KG1 (cell line): ENCODE measurements around the gene NAMPT.
"Not testable (repeated sequence)": the region's sequence is repeated elsewhere in the genome, so short reads cannot be mapped to it uniquely, and the experiment has no call there.

Experiments used
- DNase-seq: peaks from one replicate; lab custom pipeline; 2025; lab: John Stamatoyannopoulos, UW

NAMPT gene

GRCh38 chr7:106304568-106304967, 19.8 kb upstream of the NAMPT start:
- DNase-seq, result no peak

- not testable (repeated sequence) for DNase-seq
These were observed 13.8 kb upstream of the NAMPT start for GRCh38 chr7:106298631-106299030.

DNA sequence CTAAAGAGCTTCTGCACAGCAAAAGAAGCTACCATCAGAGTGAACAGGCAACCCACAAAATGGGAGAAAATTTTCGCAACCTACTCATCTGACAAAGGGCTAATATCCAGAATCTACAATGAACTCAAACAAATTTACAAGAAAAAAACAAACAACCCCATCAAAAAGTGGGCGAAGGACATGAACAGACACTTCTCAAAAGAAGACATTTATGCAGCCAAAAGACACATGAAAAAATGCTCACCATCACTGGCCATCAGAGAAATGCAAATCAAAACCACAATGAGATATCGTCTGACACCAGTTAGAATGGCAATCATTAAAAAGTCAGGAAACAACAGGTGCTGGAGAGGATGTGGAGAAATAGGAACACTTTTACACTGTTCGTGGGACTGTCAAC, 13.4 kb upstream of the NAMPT start:
- not testable (repeated sequence) for DNase-seq

DNA sequence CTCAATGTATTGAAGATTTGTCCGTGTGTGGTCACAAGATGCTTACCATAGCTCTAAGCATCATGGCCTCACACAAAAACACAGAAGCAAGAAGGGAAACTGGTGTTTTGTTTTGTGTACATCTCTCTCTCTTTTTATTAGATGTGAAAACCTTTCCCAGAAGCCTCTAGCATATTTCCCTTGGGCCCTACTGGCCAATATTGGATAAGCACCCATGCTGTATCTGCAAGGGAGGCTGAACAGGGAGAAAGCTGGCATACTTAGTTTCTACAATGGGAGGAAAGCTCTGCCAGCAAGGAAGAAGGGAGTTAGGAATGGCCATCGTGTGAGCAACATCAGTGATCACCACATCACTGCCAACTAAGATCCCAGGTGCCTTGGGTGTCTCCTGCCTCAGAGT, 9.6 kb upstream of the NAMPT start:
- no peak for DNase-seq

GRCh38 chr7:106291247-106291646, 6.5 kb upstream of the NAMPT start:
- no peak for DNase-seq

- no peak for DNase-seq
These were observed 5.5 kb upstream of the NAMPT start for GRCh38 chr7:106290319-106290718.

- DNase-seq, result no peak
These were observed 5.1 kb upstream of the NAMPT start for GRCh38 chr7:106289848-106290247.

DNA sequence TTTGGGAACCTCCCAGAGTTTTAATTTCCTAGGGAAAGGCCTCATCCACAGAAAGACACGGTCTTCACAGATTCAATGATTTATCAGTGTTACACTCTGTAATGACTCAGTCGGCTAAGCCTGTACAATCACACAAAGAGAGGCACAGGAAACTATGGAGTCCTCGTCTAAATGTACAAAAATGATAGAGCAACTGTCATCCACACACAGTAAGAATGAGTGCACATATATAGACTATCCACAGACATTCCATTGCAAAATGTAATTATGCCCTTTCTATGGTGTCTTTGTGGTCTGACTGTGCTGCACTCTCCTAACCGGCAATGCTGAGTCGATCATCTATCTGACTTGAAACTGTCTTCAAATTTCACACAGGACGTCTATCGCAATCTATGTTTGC, 3.5 kb upstream of the NAMPT start:
- no peak for DNase-seq

DNA sequence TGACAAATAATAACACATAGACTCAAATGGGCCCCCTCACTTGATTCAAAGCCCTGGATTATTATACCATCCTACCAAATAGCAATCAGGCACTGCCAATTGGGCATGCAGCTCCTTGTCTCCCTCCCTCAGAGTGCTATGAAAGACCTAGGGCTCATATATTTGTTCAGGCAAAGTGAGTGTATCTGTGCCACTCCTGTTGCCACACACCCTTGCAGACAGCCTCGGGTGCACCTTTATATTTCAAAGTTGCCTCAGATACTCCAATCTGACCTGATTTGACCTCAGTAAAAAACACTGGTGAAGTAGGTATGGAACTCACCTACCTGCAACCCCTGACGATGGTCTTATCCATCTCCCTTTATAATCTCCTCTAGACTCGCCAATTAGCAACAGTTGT, 3.0 kb upstream of the NAMPT start:
- DNase-seq, result no peak

DNA sequence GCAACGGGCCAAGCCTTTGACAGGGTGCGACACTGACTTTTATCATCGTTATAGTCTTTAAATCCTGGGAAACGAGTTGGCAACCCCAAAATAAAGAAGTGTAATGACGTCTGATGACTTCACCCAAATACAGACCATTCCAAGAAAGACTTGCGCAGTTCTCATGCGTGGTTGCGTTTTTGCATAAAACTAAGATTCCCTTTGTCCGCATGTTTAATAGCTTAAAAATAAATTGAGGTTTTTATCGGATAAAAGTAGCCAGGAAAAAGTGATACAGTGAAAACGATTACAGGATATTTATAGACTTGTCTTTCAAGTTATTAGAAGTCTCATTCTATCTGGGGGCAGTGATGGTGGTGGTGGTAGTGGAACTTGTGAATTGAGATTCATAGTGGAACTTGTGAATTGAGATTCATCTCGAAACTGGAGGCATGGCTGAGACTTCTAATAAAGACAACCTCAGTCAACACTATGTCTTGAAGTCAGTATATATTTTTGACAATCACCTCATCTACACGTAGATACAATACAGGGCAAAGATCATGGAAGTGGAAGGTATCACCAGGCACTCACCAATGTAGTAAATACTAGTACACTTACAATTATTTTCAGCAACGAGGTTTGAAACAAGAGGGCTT, 1.2 kb upstream of the NAMPT start:
- DNase-seq, result no peak

- DNase-seq, result peak; percentile 88
These were observed 470 bp upstream of the NAMPT start for GRCh38 chr7:106285051-106285854.

DNA sequence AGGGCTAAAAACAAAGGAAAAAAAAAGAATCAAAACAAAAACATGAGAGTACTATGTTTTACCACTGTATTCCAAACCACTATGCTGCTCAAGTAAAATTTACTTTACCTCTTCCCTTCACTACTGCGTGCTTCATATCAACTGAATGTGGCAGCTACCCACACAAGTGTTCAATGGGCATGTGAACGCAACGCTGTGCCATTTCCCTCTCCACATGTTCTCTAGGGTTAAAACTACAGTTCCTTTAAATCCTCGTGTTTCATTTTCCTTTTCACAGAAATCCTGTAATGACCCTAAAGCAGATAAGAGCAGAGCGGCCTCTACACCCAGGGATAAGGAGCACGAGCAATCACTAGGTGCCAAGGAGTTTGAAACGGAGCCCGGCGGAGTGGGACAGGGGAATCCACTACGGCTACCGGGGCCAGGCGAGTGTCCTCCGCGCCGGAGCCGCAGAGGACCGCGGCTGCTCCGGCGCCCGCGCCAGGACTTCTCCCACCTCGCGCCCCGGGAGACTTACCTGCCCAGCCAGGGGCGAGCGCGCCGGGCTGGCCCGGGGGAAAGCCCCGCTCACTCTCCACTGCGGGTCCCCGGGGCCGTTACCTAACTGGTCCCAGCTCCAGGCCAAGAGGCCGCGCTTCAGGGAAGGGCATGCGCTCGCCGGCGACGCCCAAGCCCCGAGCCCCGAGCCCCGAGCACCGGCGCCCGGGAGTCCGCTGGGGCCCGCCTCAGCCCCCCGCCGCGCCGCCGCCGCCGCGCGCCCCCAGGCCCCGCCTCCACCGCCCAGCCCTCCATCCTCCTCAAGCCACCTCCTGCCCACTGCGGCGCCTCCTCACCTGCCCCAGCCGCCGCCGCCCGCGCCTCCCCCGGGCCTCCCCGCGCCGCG, 711 bp downstream of the NAMPT start:
- no peak for DNase-seq

GRCh38 chr7:106283501-106283830, 1.3 kb downstream of the NAMPT start:
- DNase-seq, result no peak

DNA sequence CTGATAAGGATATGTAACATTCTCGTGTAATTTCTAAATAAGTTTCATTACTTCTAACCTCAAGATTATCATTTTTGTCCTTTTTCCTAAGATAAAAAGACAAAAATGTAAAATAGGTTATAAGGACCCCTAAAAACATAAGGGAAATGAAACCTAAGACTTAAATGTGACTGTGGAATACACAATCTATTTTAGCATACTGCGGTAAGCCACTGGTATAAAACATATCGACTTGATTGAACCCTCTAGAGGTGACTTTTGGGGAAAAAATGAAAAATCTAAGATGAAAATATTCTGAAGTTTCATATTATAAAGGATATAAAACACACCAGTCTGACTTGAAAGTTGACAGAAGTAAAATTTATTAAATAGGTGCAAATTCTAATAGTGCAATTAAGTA, 1.9 kb downstream of the NAMPT start:
- DNase-seq, result no peak

DNA sequence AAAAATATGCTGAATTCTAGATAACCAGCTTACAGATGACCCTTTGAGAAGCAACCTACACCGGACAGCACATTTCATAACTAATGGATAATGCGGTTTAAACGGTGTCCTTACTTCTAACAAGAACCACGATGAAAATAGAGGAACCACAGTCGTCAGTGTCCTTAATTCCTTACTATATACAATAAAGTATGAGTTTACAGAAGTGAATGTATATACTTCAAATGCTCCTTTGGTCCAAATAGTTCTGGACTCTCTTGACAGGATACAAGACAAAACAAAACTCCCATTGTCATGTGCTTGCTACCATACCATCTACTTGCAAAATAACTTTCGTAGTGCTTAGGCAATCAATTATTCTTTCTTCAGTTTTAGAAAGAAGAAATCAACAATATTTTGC, 2.4 kb downstream of the NAMPT start:
- DNase-seq, result no peak

DNA sequence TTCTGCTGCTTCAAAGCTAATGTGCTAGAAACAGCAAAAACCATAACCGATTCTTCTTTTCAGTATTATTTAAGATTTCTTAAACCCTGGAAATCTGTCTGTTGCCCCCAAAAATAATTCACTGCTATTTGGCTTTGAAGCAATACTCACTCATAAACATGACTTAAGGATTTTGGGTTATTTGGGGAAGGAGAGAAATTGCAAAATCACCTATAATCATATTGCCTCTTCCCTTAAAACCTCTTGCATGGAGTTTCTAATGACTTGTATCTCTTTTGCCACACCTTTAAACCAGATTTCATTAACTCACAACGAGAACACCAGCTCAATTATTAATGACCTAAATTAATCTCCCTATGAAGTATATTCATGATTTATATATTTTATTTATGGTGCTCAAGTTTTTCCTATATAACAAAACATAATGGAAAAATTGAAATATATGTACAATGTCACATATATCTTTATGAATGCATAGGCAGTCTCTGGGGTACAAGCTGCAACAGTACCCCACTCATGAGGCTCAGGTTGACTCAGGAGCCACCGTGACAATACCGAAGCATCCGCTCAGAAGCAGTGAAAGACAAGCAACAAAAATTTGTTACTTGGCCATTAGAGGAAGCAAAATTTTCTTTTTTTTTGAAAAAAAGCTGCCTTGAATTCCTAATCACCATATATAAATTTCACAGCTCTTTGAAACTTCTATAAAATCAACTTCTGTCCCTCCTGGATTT, 3.0 kb downstream of the NAMPT start:
- DNase-seq, result no peak

GRCh38 chr7:106281127-106281526, 3.7 kb downstream of the NAMPT start:
- DNase-seq, result no peak

DNA sequence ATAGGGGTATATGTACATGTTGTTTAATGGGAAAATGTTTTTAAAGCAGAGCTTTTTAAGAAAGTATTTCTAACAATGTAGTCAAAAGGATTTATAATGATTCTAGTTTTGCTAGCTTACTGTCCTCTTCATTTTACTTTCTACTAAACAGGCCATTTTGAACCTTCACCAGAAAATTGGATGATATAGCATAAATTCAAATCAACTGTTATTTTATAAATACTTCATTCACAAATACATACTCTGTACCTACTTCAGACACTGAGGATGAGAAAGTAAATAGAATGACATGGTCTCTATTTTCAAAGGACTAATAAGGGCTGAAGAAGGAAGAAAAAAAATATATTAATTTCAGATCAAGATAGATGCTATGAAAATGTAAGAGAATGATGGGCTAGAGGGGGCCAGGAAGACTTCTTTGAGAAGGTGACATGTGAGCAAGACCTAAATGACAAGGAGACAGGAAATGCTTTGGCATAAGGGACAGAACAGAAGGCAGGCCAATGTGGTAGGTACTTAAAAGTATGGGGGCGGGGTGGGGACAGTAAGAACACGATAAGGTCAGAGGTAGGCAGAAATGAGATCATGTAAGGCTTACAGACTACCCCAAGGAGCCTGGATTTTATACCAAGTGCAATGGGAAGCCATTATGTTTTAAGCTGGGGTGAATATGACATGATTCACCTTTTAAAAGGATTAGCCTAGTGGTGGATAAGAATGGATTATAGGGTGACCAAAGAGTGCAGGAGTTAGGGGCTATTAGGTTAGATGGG, 5.2 kb downstream of the NAMPT start:
- no peak for DNase-seq

DNA sequence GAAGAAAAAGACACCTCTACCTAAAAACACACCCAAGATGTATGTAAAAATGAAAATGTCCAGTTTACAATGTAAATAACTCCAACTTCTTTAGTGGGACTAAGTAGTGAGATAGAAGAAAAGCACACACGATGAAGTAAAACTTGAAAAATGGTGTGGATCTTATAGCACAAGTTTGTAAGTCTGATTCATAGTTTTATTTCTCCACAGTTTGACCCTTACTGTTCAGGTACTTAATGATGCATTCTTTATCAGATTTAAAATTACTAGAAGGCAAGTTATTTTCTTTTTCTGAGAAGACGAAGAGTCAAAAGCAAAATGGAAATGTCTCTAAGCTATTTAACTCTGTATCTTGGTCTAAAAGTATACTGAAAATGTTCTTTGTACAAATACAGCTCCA, 6.1 kb downstream of the NAMPT start:
- no peak for DNase-seq

DNA sequence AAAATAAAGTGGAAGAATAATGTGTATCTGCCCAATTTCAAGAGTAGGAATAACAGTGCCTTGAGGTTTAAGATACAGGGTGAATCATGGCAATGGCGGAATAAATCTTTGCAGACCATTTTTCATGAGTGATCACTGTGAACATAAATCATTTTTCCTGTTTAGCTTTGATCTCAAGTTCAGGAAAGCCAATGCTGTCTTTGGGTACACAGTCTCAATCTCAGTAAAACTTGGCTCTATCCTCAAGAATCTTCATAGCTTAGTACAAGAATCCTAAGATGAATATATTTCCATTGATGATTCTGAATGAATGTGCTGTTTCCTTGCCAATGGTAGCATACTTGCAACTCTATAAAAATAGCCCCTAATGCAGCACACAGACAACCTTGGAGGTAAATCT, 6.8 kb downstream of the NAMPT start:
- no peak for DNase-seq

- no peak for DNase-seq
These were observed 8.3 kb downstream of the NAMPT start for GRCh38 chr7:106276513-106276912.
